ENCODE results near the gene ZNF628.

Gene ZNF628

DNA sequence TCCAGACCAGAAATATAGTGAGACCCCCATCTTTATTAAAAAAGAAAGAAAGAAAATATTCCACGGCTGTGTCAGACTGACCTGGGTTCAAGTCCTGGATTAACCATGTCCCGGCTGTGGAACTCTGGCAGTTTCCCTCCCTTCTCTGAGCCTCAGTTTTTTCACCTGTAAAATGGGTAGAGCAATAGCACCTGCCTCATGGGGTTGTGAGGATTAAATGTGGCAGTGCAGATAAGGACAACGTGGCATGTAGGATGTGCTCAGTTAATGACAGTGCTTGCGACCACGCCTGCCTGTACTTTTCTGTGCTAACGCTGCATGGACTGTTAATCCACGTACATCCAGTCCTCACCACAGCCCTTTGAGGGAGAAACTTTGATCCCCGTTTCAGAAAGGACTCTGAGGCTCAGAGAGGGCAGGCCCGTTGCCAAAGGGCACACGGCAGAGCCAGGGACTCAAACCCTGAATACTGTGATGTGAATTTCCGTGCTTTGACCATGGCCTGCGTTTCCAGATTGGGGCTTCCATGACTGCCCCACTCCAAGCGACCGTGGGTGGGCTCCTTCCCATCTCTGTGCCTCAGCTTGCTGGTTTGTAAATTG, 44.4 kb downstream of the ZNF628 start:
- no peaks in the 10 kb centered on the region for H3K36me3 ChIP-seq (replicated peaks; ENCODE audit: low read depth, low read length)
- no peak overlapping the region for H3K9ac ChIP-seq (ENCODE audit: low read length)
- no peak overlapping the region for H3K27ac ChIP-seq (ENCODE audit: low read length)
- H2AFZ ChIP-seq (ENCODE audit: low read depth, low read length), result no peak overlapping the region
- H3K9me3 ChIP-seq (ENCODE audit: insufficient read depth, low read length), result no peaks in the 10 kb centered on the region
- no peak for TF ChIP-seq EZH2phosphoT487 (IDR thresholded peaks at IDR 0.05; ENCODE audit: low read depth)
- TF ChIP-seq, protein P1, sequence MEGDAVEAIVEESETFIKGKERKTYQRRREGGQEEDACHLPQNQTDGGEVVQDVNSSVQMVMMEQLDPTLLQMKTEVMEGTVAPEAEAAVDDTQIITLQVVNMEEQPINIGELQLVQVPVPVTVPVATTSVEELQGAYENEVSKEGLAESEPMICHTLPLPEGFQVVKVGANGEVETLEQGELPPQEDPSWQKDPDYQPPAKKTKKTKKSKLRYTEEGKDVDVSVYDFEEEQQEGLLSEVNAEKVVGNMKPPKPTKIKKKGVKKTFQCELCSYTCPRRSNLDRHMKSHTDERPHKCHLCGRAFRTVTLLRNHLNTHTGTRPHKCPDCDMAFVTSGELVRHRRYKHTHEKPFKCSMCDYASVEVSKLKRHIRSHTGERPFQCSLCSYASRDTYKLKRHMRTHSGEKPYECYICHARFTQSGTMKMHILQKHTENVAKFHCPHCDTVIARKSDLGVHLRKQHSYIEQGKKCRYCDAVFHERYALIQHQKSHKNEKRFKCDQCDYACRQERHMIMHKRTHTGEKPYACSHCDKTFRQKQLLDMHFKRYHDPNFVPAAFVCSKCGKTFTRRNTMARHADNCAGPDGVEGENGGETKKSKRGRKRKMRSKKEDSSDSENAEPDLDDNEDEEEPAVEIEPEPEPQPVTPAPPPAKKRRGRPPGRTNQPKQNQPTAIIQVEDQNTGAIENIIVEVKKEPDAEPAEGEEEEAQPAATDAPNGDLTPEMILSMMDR (IDR thresholded peaks at IDR 0.05; ENCODE audit: low read depth, low read length), result no peak
- no peak overlapping the region for H3K4me3 ChIP-seq (ENCODE audit: low read length)
- H4K20me1 ChIP-seq (ENCODE audit: insufficient read depth, low read length), result no peaks in the 10 kb centered on the region
- H3K27me3 ChIP-seq (ENCODE audit: low read depth, low read length), result peaks cover 3% of the 10 kb centered on the region; the same call in 1 of the 2 replicates
- H3K79me2 ChIP-seq (ENCODE audit: low read length), result no peaks in the 10 kb centered on the region
- no peak overlapping the region for H3K4me2 ChIP-seq (ENCODE audit: low read length)
- peaks cover 4% of the 10 kb centered on the region for H3K4me1 ChIP-seq (ENCODE audit: low read length)

DNA sequence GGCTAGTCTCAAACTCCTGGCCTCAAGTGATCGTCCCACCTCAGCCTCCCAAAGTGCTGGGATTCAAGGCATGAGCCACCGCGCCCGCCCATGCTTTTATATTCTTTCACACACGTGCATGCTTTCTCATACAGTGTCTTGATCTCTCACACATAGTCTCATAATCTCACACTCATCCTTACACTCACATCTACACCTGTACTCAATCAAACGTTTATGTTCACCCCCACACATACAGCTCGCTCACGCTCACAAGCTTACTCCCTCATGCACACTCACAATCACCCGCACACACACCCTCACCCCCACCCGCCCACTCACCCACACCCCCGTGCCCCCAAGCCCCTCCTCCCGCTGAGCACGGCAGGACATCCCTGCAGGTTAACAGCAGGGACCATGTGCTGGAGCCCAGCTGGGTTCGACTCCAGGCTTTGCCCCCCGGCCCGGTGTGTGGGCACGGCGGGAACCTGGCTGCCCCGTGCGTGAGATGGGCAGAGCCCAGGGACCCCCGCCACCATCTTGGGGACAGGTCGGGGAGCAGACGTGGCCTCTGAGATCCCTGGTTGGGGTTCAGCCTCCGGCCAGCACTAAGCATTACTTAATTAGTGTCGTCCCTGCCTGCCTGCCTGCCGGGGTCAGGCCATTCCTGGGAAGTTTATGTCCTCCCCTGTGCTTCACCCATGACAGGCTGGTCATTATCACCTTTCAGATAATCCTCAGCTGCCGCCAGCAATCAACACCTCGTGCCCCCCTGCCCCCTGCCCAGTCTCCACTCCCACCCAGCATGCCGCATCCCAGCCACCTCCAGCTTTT, 49.1 kb downstream of the ZNF628 start:
- no peak overlapping the region for H2AFZ ChIP-seq (ENCODE audit: low read depth, low read length)
- H3K4me1 ChIP-seq (ENCODE audit: low read length), result no peaks in the 10 kb centered on the region
- H3K4me3 ChIP-seq (ENCODE audit: low read length), result no peak overlapping the region
- H3K27ac ChIP-seq (ENCODE audit: low read length), result no peak overlapping the region
- no peaks in the 10 kb centered on the region for H3K9me3 ChIP-seq (ENCODE audit: insufficient read depth, low read length)
- peaks cover 3% of the 10 kb centered on the region; the same call in 1 of the 2 replicates for H3K27me3 ChIP-seq (ENCODE audit: low read depth, low read length)
- H3K4me2 ChIP-seq (ENCODE audit: low read length), result no peak overlapping the region
- no peaks in the 10 kb centered on the region for H3K79me2 ChIP-seq (ENCODE audit: low read length)
- H4K20me1 ChIP-seq (ENCODE audit: insufficient read depth, low read length), result no peaks in the 10 kb centered on the region
- TF ChIP-seq, protein P1 (IDR thresholded peaks at IDR 0.05; ENCODE audit: low read depth, low read length), result no peak
- TF ChIP-seq EZH2phosphoT487 (IDR thresholded peaks at IDR 0.05; ENCODE audit: low read depth), result no peak
- H3K36me3 ChIP-seq (replicated peaks; ENCODE audit: low read depth, low read length), result no peaks in the 10 kb centered on the region
- no peak overlapping the region for H3K9ac ChIP-seq (ENCODE audit: low read length)

DNA sequence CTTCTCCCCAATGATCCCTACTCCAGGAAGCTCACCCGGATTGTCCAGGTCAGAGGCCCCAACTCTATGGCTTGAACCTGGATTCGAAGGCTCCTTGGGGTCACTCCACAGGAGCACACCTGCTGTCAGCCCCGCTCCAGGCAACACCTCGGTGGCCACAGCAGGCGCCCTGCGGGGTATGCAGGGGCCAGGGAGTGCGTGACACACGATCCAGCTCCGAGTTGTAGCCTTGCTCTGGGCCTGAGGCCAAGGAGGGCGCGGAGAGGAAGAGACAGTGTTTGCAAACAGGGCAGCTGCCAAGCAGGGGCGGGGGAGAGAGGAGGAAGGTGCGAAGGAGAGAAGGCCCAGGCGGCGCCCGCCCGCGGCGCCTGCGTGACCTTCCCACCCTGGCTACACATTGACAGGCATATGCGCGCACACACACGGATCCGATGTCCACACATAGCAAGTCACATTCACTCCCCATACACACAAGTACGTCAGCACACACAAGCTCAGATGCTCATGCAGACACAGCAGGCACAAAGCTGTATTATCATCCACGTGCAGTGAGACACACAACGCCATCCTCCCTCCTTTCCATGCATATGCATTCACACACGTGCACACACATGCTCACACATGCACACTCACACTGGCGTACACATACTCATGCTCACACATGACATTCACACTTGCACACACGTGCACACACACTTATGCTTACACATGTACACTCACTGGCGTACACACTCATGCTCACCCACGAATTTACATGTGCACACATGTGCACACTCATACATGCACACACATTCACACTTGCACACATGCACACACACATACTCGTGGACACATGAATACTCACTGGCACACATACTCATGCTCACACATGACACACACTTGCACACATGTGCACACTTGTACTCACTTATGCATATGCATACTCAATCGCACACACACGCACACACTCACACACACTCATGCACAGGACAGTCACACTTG, 50.1 kb downstream of the ZNF628 start:
- Histone ChIP-seq H4K20me1 (ENCODE audit: insufficient read depth, low read length) (no peaks in the 10 kb centered on the region), H3K9ac (ENCODE audit: low read length) (no peak overlapping the region), H3K9me3 (ENCODE audit: insufficient read depth, low read length) (no peaks in the 10 kb centered on the region), H3K36me3 (replicated peaks; ENCODE audit: low read depth, low read length) (no peaks in the 10 kb centered on the region), H3K4me3 (ENCODE audit: low read length) (no peak overlapping the region), H2AFZ (ENCODE audit: low read depth, low read length) (no peak overlapping the region), H3K4me1 (ENCODE audit: low read length) (no peaks in the 10 kb centered on the region), H3K4me2 (ENCODE audit: low read length) (no peak overlapping the region), H3K27me3 (ENCODE audit: low read depth, low read length) (peaks cover 3% of the 10 kb centered on the region; the same call in 1 of the 2 replicates), H3K27ac (ENCODE audit: low read length) (no peak overlapping the region), H3K79me2 (ENCODE audit: low read length) (no peaks in the 10 kb centered on the region)
- TF ChIP-seq, protein P1 (IDR thresholded peaks at IDR 0.05; ENCODE audit: low read depth, low read length), result no peak
- no peak for TF ChIP-seq EZH2phosphoT487 (IDR thresholded peaks at IDR 0.05; ENCODE audit: low read depth)

Data from OCI-LY3 (cell line).